IPS-18a (cell line): ENCODE data around the gene COA8.
A peak's percentile ranks its signal among the peaks of the same experiment; 100 is the strongest.

Experiments used
- H3K27ac ChIP-seq: one replicate; pipeline ENCODE4 v1.5.1; 2013; ENCODE audit warnings: low read length
- H3K27me3 ChIP-seq: one replicate; pipeline ENCODE4 v1.6.1; 2013; ENCODE audit warnings: mild to moderate bottlenecking, low read length; ENCODE audit not compliant: control insufficient read depth, insufficient read depth
- H3K36me3 ChIP-seq: one replicate; pipeline ENCODE4 v1.6.1; 2013; ENCODE audit warnings: low read depth, low read length; ENCODE audit not compliant: control insufficient read depth
- H3K4me1 ChIP-seq: one replicate; pipeline ENCODE4 v1.6.1; 2013; ENCODE audit warnings: low read depth, low read length; ENCODE audit not compliant: control insufficient read depth
- H3K4me3 ChIP-seq: one replicate; pipeline ENCODE4 v1.5.1; 2013; ENCODE audit warnings: low read length
- H3K9ac ChIP-seq: one replicate; pipeline ENCODE4 v1.6.1; 2013; ENCODE audit warnings: mild to moderate bottlenecking, low read length, moderate library complexity
- H3K9me3 ChIP-seq: one replicate; pipeline ENCODE4 v1.6.1; 2013; ENCODE audit warnings: low read depth, low read length; ENCODE audit not compliant: control insufficient read depth

The COA8 gene

DNA sequence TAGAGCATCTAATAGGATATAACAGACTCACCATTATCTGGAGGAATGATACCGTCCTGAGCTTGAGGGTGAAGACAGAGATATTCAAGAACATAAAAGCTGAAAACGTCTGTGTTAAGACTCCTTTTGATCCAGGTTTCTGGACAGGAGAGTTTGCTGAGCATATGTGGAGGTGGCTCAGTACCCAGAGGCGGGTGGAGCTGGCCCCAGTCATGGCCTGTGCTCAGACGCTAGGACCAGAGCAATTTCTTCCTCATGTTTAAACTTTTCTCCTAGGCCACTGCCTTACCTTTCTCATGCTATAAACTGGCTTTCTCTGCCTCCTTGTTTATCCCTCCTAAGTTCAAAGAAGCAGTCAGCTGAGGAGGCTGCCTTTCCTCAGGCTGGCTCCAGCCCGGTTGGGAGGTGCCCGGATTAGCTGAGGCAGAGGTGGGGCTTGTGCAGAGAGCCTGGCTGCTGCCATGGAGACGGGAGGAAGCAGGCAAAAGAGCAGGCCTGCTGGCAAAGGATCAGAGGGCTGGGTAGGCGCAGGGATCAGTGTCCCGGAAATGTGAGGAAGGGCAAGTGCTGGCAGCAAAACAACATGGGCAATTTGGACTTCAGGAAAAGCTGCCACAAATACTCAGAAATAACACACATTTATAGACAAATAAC is 13.7 kb downstream of the COA8 start:
- Histone ChIP-seq H3K27ac (no peak overlapping the region), H3K4me3 (no peak overlapping the region), H3K9me3 (no peaks in the 10 kb centered on the region), H3K9ac (no peak overlapping the region), H3K27me3 (no peaks in the 10 kb centered on the region), H3K4me1 (no peaks in the 10 kb centered on the region), H3K36me3 (peaks cover 18% of the 10 kb centered on the region)

DNA sequence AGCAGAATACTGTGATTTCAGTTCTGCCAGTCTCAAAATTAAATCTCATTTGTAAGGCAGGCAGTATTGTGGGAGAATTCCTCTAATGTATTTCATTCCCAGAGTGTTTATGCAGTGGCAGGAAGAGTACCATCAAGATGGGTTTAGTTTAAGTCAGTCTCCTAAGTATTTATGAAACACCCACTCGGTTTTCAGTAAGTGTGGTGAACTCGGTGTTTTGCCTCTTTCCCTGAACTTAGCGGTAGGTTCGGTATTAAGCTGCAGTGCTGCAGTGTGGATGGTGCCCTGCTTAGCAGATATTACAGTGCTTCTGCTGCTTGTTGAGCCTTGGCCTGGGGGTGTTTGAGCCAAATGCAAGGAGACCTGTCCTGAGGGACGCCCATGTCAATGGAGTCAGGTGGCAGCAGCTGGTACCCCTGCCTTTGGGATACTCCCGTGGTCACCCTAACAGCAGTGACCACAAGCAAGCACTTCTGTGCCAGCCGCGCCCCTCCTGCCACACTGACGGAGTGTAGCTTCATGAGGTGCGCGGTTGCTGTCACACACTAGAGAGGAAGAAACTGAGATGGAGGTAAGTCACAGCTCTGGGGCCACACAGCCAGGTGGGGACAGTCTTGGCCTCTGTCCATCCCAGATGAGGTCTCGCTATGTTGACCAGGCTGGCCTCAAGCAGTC is 15.8 kb downstream of the COA8 start:
- H3K4me3 ChIP-seq, result no peak overlapping the region
- H3K36me3 ChIP-seq, result peaks cover 18% of the 10 kb centered on the region
- H3K9me3 ChIP-seq, result no peaks in the 10 kb centered on the region
- H3K27me3 ChIP-seq, result no peaks in the 10 kb centered on the region
- H3K4me1 ChIP-seq, result no peaks in the 10 kb centered on the region
- no peak overlapping the region for H3K9ac ChIP-seq
- H3K27ac ChIP-seq, result no peak overlapping the region

DNA sequence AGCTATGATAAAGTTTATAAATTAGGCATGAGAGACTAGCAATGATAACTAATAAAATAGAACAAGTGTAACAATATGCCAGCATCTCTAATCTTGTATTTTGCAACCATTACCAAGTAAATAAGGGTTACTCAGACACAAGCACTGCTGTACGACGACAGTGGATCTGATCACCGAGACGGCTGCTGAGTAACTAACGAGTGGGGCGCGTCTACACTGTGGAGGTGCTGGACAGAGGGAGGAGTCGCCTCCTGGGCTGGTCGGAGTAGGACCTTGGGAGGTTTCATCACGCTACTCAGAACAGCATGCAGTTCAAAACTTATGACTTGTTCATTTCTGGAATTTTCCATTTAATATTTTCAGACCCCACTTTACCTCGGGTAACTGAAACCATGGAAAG is 18.4 kb downstream of the COA8 start:
- no peak overlapping the region for H3K4me3 ChIP-seq
- H3K36me3 ChIP-seq, result peaks cover 11% of the 10 kb centered on the region
- no peak overlapping the region for H3K9ac ChIP-seq
- no peak overlapping the region for H3K27ac ChIP-seq
- H3K4me1 ChIP-seq, result no peaks in the 10 kb centered on the region
- no peaks in the 10 kb centered on the region for H3K9me3 ChIP-seq
- H3K27me3 ChIP-seq, result no peaks in the 10 kb centered on the region

DNA sequence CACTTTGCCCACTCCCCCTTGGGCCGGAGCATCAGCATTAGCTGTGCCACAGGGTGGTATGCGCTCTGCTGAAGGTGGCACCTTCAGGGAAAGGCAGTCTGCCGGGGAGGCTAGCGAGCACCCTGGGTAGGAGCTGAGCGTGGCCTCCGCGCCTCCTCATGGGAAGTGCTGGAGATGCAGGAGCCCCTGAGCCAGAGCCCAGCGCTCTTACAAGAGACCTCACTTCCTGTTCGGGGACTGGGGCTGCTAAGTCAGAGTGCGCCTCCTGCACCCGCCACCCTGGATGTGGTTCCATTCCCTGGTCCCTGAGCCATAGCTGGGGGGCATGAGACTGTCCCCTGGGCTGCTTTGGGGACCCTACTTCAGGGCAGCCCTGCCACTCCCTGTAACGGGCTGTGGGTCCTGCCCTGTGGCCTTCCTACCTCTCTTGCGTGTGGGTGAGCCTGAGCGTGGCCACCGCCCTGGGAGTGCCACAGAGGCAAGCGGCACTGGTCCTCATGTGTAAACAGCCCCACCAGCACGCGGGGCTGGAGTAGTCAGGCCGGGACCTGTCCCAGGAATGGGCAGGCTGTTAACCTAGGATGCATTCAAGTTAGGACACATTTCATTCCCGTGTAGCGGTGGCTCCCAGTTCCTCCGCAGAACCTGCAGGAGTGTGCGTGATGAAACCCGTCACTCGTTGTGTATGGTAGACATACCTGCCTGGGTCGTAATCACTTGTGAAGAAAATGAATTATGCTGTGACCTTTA is 19.4 kb downstream of the COA8 start:
- no peak overlapping the region for H3K9ac ChIP-seq
- H3K27ac ChIP-seq, result no peak overlapping the region
- H3K4me1 ChIP-seq, result no peaks in the 10 kb centered on the region
- H3K36me3 ChIP-seq, result peaks cover 11% of the 10 kb centered on the region
- H3K4me3 ChIP-seq, result no peak overlapping the region
- H3K9me3 ChIP-seq, result no peaks in the 10 kb centered on the region
- H3K27me3 ChIP-seq, result no peaks in the 10 kb centered on the region

DNA sequence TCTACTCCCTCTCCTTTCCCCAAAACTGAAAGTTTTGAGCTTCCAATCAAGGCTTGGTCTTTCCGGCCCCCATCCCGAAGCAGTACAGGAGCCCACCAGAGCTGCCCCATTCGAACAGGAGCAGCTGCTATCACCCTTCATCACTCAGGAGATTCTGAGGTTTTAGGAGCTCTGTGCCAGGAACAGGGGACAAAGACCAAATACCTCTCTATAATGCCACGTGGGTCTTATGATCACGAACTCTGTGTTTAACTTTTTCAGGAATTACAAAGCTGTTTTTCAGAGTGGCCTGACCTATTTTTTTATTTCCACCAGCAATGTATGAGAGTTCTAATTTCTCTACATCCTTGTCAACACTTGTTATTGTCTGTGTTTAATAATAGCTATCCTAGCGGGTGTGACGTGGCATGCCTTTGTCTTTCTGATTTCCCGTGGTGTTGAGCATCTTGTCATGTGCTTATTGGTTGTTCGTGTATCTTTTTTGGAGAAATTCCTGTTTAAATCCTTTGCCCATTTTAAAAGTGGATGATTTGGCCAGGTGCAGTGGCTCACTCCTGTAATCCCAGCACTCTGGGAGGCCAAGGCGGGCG is 21.7 kb downstream of the COA8 start:
- Histone ChIP-seq H3K36me3 (no peaks in the 10 kb centered on the region), H3K27ac (no peak overlapping the region), H3K4me3 (no peak overlapping the region), H3K27me3 (no peaks in the 10 kb centered on the region), H3K4me1 (no peaks in the 10 kb centered on the region), H3K9ac (no peak overlapping the region), H3K9me3 (no peaks in the 10 kb centered on the region)

DNA sequence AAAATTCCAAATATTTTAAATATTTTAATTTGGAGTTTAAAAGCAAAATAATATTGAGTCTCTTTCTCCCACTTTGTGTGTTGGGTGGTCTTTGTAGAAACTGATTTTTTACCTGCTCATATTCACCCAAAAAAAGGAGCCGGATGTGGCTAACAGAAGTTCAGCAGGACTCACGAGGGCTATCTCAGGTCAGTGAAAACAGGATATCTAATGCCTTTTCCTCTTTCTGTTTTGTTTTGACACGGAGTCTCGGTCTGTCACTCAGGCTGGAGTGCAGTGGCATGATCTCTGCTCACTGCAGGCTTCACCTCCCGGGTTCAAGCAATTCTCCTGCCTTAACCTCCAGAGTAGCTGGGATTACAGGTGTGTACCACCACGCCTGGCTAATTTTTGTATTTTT is 30.8 kb downstream of the COA8 start:
- Histone ChIP-seq H3K4me3 (no peak overlapping the region), H3K27ac (no peak overlapping the region), H3K36me3 (peaks cover 8% of the 10 kb centered on the region), H3K9me3 (no peaks in the 10 kb centered on the region), H3K27me3 (no peaks in the 10 kb centered on the region), H3K9ac (no peak overlapping the region), H3K4me1 (peaks cover 3% of the 10 kb centered on the region)

DNA sequence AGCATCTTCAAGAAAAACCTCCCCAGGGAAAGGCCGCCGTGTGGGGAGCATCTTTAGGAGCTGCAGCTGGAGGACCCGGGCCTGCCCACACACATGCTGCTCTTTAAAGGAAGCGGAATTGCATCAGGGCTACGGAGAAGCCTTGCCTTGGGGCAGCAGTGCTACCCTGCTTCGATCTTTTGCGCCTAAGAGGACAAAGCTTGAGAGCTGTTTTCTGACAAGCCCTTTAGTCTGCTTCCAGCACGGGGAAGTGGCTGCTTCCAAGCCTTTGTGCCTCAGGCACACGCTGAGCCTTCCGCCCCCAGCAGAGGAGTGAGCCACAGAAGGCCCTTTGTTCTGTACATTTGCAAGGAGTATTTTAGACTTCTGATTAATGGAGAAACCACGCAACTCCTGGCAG is 31.5 kb downstream of the COA8 start:
- Histone ChIP-seq H3K4me1 (peaks cover 3% of the 10 kb centered on the region), H3K27me3 (no peaks in the 10 kb centered on the region), H3K36me3 (peaks cover 8% of the 10 kb centered on the region), H3K9ac (peak overlapping the region; percentile 13), H3K4me3 (no peak overlapping the region), H3K9me3 (no peaks in the 10 kb centered on the region), H3K27ac (no peak overlapping the region)

DNA sequence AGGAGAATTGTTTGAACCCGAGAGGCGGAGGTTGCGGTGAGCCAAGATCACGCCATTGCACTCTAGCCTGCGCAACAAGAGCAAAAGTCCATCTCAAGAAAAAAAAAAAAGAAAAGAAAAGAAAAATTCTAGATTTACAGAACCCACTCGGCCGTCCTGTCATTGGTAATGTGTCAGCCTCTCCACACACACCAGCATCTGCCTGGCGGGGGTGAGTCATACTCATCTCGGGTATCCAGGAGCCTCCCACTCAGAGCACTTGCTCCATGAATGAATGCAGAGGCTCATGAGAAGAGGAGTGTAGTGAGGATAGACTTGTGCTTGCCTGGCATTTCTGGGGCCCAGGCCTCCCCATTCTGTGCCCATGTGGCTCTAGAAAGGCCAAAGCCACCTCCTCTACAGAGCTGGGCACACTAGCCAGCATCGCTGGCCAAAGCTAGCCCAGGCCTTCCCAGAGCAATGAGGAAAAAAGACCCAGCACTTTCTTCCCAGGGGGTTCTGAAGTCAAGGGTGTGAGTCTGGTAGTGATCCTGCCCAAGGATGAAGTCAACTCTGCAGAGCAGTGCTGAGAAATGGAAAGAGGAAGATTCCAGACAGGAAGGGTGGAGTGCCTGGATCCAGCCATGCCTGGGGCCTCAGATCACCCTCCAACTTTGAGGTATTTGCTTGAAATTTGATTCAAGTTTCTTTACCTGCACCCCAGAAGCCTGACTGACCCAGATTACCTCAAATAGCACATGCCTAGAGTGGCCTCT is 35.0 kb downstream of the COA8 start:
- no peaks in the 10 kb centered on the region for H3K36me3 ChIP-seq
- no peak overlapping the region for H3K27ac ChIP-seq
- no peak overlapping the region for H3K4me3 ChIP-seq
- no peaks in the 10 kb centered on the region for H3K27me3 ChIP-seq
- H3K9ac ChIP-seq, result no peak overlapping the region
- no peaks in the 10 kb centered on the region for H3K9me3 ChIP-seq
- H3K4me1 ChIP-seq, result peaks cover 3% of the 10 kb centered on the region

DNA sequence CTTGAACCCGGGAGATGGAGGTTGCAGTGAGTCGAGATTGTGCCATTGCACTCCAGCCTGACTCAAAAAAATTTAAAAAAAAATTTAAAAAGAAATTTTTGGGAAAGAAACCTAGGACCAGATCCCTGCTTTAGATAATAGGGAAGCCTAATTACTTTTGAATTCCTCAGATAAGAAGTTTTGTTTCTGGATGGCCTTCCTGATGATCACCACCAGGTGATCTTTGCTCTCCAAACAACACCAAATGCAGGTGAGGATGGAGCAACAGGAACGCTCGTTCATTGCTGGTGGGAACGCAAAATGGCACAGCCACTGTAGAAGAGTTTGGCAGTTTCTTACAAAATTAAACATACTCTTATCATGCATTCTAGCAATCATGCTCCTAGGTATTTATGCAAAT is 37.7 kb downstream of the COA8 start:
- Histone ChIP-seq H3K27ac (no peak overlapping the region), H3K4me1 (no peaks in the 10 kb centered on the region), H3K9me3 (no peaks in the 10 kb centered on the region), H3K9ac (no peak overlapping the region), H3K36me3 (no peaks in the 10 kb centered on the region), H3K4me3 (no peak overlapping the region), H3K27me3 (no peaks in the 10 kb centered on the region)

DNA sequence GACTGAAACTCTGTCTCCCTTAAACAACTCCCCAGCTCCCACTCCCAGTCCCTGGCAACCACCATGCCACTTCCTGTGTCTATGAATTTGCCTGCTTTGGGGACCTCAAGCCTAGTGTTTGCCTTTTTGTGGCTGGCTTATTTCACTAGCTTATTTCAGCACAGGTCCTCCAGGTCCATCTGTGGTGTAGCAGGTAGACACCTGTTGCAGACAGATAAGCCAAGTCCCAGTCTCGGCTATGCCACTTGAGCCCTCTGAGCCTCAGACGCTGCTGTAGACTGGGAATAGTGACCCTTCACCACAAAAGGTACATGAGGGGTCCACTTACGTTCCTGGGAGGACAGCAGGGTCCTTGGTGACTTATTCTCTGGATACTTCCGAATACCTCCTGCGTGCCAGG is 41.9 kb downstream of the COA8 start:
- H3K4me1 ChIP-seq, result peaks cover 3% of the 10 kb centered on the region

More for the DNA sequence above, 41.9 kb downstream of the COA8 start:
- no peak overlapping the region for H3K9ac ChIP-seq
- H3K36me3 ChIP-seq, result no peaks in the 10 kb centered on the region
- no peaks in the 10 kb centered on the region for H3K9me3 ChIP-seq
- H3K27me3 ChIP-seq, result peaks cover 19% of the 10 kb centered on the region
- H3K4me3 ChIP-seq, result no peak overlapping the region
- no peak overlapping the region for H3K27ac ChIP-seq
